Choroid plexus epithelial cell (primary cell): ENCODE measurements around the gene ARMH3.

Experiments
- DNase-seq: peaks from one replicate; pipeline ENCODE4 v3.0.0-alpha.2; 2010; ENCODE audit warnings: low read depth
- H3K4me3 ChIP-seq: 2 replicates; pipeline ENCODE4 v1.5.1; 2011; ENCODE audit warnings: low read depth, mild to moderate bottlenecking, control low read depth, low read length, moderate library complexity
- TF ChIP-seq, protein P1 (sequence below): conservative IDR thresholded peaks from 2 replicates; pipeline ENCODE4 v1.5.1; 2011; ENCODE audit warnings: low read depth, mild to moderate bottlenecking, control low read depth, inconsistent platforms, low read length, moderate library complexity

The ARMH3 gene

DNA sequence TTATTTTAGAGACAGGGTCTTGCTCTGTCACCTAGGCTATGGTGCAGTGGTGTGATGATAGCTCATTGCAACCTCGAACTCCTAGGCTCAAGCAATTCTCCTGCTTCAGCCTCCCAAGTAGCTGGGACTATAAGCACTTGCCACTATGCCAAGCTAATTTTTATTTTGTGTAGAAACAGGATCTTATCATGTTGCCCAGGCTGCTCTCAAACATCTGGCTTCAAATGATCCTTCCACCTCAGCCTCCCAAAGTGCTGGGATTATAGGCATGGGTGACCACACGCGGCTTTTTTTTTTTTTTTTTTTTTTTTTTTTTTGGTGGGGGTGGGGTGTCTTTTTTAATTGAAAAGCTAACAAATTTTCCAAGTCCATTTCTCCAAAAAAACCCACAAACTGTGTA is 27.6 kb upstream of the ARMH3 start:
- TF ChIP-seq, protein P1, sequence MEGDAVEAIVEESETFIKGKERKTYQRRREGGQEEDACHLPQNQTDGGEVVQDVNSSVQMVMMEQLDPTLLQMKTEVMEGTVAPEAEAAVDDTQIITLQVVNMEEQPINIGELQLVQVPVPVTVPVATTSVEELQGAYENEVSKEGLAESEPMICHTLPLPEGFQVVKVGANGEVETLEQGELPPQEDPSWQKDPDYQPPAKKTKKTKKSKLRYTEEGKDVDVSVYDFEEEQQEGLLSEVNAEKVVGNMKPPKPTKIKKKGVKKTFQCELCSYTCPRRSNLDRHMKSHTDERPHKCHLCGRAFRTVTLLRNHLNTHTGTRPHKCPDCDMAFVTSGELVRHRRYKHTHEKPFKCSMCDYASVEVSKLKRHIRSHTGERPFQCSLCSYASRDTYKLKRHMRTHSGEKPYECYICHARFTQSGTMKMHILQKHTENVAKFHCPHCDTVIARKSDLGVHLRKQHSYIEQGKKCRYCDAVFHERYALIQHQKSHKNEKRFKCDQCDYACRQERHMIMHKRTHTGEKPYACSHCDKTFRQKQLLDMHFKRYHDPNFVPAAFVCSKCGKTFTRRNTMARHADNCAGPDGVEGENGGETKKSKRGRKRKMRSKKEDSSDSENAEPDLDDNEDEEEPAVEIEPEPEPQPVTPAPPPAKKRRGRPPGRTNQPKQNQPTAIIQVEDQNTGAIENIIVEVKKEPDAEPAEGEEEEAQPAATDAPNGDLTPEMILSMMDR = no peak
- H3K4me3 ChIP-seq = no peak overlapping the region
- DNase-seq = no peak

DNA sequence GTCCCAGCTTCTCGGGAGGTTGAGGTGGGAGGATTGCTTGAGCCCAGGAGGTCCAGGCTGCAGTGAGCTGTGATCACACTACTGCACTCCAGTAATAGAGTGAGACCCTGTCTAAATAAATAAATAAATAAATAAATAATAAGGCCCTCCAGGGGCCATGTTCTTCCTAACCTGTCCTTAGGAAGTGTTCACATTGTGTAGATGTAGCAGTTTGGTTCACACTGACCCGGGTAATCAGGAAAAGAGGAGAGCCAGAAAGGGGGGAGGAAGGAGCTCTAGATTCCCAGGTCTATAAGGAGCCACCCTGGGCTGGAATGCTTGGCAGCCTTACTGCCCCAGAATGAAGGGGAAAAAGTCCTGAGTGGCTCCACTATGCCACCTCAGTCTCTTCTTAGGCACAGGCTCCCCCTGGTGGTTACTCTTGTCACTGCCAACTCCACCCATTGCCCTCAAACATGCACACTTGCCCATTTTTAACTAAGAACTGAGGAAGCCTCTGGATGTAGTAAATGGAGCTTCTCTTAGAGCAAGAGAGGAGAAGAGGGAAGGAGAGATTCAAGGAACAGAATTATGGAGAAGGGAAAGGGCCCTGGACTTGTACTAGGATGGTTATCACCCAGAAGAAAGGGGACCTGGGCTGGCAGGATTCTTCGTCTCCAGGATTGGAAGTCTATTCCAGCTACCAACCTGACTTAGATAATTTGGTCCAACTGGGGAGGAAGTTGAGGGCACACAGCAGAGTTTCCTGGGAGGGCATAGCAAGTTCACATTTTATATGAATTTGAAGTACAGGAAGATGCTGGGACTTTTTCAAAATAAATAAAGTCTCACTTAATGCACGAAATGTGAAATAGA is 16.9 kb upstream of the ARMH3 start:
- H3K4me3 ChIP-seq = no peak overlapping the region
- peak; percentile 85 for DNase-seq
- TF ChIP-seq, protein P1 = peak; percentile 98

DNA sequence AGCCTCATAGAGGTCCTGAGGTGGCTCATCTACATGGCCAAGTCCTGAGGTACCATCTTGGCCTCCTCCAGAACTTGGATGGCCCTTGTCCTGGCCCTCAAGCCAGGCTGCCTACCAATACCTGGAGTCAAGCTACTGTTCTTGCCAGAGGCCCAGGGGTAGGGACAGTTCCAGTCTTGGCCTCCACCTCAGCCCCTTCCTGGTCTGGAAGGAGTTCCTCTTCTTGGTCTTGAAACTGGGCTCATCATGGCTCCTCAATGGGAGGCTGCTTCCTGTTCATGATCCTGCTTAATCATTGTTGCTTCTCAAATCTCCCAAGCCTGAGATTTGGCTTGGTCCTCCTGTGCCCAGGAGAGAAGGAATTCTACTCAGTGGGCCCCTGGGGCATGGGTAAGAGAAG is 13.1 kb upstream of the ARMH3 start:
- H3K4me3 ChIP-seq = no peak overlapping the region
- no peak for DNase-seq
- TF ChIP-seq, protein P1 = no peak

DNA sequence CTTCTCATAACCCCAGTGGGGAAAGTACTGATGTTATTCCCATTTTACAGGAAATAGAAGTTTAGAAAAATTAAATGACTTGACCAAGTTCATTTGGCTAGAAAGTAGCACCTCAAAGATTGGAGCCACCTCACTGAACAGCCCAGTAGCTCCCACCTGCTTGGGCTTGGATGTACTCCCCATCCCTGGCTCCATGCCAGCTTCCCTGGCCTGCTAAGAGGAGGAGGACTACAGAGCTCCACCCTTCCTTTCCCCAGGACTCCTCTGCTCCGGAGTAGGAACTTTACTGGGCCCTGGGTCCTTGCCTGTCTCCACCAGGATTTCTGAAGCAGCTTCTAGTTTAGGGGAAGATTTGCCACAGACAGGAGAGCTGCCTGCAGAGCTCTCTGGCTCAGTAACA is 12.2 kb upstream of the ARMH3 start:
- TF ChIP-seq, protein P1 = no peak
- DNase-seq = peak; percentile 37
- H3K4me3 ChIP-seq = no peak overlapping the region

DNA sequence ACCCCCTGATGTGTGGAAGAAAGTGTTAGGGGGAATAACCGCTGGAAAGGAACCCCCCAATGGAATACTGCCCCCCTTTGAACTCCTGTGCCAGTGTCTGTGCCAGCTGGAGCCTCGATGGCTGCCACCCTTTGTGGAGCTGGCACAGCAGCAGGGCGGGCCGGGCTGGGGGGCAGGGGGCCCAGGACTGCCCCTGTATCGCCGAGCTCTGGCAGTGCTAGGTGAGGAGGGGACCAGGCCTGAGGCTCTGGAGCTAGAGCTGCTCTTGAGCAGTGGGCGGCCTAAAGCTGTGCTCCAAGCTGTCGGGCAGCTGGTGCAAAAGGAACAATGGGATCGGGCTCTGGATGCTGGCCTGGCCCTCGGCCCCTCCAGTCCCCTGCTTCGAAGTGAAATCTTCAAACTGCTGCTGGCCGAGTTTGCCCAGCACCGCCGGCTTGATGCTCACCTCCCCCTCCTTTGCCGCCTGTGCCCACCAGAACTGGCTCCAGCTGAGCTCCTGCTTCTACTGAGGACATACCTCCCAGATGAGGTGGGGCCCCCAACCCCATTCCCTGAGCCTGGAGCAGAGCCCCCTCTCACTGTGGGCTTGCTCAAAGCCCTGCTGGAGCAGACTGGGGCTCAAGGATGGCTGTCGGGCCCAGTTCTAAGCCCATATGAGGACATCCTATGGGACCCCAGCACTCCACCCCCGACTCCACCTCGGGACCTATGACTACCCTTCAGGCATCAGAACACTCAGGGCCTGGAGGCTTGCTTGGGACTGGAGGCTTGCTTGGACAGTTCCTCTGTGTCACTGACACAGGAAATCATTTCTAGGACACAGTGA is 11.3 kb upstream of the ARMH3 start:
- H3K4me3 ChIP-seq = no peak overlapping the region
- DNase-seq = no peak
- TF ChIP-seq, protein P1 = no peak

DNA sequence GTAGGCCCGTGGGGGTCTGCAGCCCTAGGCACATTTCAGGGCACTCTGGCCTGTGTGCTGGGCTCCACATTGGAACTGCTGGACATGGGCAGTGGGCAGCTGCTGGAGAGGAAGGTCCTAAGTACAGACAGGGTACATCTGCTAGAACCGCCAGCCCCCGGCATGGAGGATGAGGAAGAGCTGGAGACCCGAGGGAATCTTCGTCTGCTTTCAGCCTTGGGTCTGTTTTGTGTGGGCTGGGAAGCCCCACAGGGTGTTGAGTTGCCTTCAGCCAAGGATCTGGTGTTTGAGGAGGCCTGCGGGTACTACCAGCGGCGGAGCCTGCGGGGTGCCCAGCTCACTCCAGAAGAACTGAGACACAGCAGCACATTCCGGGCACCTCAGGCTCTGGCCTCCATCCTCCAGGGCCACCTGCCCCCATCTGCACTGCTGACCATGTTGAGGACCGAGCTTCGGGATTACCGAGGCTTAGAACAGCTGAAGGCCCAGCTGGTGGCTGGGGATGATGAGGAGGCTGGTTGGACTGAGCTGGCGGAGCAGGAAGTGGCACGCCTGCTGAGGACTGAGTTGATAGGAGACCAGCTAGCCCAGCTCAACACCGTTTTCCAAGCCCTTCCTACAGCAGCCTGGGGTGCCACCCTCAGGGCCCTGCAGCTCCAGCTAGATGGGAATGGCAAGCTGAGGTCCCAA is 10.6 kb upstream of the ARMH3 start:
- H3K4me3 ChIP-seq = peak overlapping the region; percentile 75
- TF ChIP-seq, protein P1 = no peak
- no peak for DNase-seq
